Measurements from ENCODE around the gene CYP4F12. TPM values are rescaled to one million over a fixed set of nuclear protein-coding genes. Genes with fewer than 3 reads are reported as not detected.
A peak's percentile ranks its signal among the peaks of the same experiment; 100 is the strongest.

CYP4F12 gene
- total and polyA plus RNA-seq, 4 donors: 14.6 to 64.0 (median 25.0) TPM

DNA sequence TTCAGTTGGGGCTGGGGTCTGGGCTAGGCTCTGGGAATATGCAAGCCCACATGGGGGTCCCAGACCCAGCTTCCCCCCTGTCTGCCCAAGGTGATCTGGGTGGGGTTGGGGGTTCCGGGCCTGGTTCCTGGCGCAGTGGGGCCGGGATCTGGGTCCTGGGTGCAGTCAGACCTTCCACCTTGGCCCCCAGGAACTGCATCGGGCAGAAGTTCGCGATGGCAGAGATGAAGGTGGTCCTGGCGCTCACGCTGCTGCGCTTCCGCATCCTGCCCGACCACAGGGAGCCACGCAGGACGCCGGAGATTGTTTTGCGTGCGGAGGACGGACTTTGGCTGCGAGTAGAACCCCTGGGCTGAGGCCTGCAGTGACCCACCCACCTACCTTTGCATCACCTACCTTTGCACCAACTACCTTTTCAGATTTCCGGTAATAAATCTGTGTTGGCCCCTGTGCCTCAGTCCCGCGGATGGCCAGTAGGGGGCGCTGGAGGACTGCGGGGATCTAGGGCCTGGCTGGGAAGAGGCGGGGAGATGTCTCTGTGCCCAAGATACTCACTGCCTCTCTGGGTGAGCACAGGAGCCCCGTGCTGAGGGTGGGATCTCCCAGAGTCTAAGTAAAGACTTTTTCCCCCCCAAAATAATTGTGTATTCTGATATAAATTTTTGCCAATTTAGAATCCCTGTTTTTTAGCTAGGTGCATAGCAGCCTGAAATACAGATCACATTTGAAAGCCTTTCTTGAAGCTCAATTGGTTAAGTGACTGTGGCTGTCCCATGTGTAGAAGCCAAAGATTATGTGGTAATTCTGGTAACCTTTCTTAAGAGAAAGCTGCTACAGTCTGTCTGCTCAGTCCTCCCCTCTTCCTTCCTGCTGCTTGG lies 43.6 kb upstream of the CYP4F12 start:
- WGBS: 15% methylated on average over 25 of the region's 25 CpGs
- Histone ChIP-seq H3K36me3 (ENCODE audit: control insufficient read depth in 4 of 4, insufficient read depth in 3 of 4, low read depth in 1 of 4, low read length in 3 of 4) (no peaks in the 10 kb centered on the region), H3K27ac (ENCODE audit: low read depth in 1 of 2, low read length in 2 of 2) (no peak overlapping the region), H3K27me3 (ENCODE audit: control insufficient read depth in 4 of 4, insufficient read depth in 4 of 4, low read length in 3 of 4) (no peaks in the 10 kb centered on the region), H3K4me3 (ENCODE audit: low read depth in 1 of 3, low read length in 3 of 3) (no peak overlapping the region), H3K9ac (ENCODE audit: low read depth in 1 of 2, low read length in 2 of 2) (no peak overlapping the region), H3K4me1 (ENCODE audit: control insufficient read depth in 4 of 4, insufficient read depth in 4 of 4, low read length in 3 of 4) (peaks cover 0 to 9% (median under 1%) of the 10 kb centered on the region in 4 donors), H3K9me3 (ENCODE audit: control insufficient read depth in 4 of 4, low read length in 3 of 4) (no peaks in the 10 kb centered on the region)
- peak; percentile 98 to 99 for TF ChIP-seq RAD21 (IDR thresholded peaks at IDR 0.05)
- TF ChIP-seq, protein P1, sequence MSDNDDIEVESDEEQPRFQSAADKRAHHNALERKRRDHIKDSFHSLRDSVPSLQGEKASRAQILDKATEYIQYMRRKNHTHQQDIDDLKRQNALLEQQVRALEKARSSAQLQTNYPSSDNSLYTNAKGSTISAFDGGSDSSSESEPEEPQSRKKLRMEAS (IDR thresholded peaks at IDR 0.05): no peak
- TF ChIP-seq, protein P2, sequence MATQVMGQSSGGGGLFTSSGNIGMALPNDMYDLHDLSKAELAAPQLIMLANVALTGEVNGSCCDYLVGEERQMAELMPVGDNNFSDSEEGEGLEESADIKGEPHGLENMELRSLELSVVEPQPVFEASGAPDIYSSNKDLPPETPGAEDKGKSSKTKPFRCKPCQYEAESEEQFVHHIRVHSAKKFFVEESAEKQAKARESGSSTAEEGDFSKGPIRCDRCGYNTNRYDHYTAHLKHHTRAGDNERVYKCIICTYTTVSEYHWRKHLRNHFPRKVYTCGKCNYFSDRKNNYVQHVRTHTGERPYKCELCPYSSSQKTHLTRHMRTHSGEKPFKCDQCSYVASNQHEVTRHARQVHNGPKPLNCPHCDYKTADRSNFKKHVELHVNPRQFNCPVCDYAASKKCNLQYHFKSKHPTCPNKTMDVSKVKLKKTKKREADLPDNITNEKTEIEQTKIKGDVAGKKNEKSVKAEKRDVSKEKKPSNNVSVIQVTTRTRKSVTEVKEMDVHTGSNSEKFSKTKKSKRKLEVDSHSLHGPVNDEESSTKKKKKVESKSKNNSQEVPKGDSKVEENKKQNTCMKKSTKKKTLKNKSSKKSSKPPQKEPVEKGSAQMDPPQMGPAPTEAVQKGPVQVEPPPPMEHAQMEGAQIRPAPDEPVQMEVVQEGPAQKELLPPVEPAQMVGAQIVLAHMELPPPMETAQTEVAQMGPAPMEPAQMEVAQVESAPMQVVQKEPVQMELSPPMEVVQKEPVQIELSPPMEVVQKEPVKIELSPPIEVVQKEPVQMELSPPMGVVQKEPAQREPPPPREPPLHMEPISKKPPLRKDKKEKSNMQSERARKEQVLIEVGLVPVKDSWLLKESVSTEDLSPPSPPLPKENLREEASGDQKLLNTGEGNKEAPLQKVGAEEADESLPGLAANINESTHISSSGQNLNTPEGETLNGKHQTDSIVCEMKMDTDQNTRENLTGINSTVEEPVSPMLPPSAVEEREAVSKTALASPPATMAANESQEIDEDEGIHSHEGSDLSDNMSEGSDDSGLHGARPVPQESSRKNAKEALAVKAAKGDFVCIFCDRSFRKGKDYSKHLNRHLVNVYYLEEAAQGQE (IDR thresholded peaks at IDR 0.05): peak; percentile 43
- peak in 1 of 2 donors; percentile 38 for TF ChIP-seq HNF4A (conservative IDR thresholded peaks at IDR 0.05)
- no peak for TF ChIP-seq ATF3 (IDR thresholded peaks at IDR 0.05)
- no peak for TF ChIP-seq NR2F2 (IDR thresholded peaks at IDR 0.05)
- TF ChIP-seq SP1 (IDR thresholded peaks at IDR 0.05): no peak
- TF ChIP-seq JUND (IDR thresholded peaks at IDR 0.05): no peak
- TF ChIP-seq HNF4G (IDR thresholded peaks at IDR 0.05): no peak
- TF ChIP-seq GABPA (IDR thresholded peaks at IDR 0.05 in 1 of 2, conservative IDR thresholded peaks at IDR 0.05 in 1 of 2): no peak
- no peak for TF ChIP-seq FOXA1 (IDR thresholded peaks at IDR 0.05)
- peak in 1 of 2 donors; percentile 36 for TF ChIP-seq RXRA (IDR thresholded peaks at IDR 0.05)
- TF ChIP-seq CTCF (IDR thresholded peaks at IDR 0.05; ENCODE audit: low read depth, low read length, missing input control): peak; percentile 99
- DNase-seq (ENCODE audit: low spot score): peak; percentile 90

DNA sequence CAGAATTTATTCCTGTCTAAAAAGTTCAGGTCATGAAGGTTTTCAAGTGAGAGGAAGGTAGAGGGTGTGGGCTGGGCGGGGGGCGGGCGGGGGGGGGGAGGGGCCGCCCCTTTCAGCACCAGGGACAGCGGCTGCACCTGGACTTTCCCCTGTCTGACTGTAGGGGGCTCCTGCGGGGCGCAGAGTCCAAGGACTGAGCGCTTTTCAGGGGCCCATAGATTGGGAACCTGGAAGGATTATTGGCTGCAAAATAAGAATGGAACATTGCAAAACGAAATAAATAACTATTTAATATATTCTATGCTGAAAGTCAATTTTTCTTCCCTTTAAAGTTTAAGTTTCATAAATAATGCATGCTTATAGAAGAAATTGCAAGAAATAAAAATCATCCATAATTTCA lies 41.1 kb upstream of the CYP4F12 start:
- Histone ChIP-seq H3K4me1 (ENCODE audit: control insufficient read depth in 4 of 4, insufficient read depth in 4 of 4, low read length in 3 of 4) (peaks cover 0 to 32% (median 14%) of the 10 kb centered on the region in 4 donors), H3K9me3 (ENCODE audit: control insufficient read depth in 4 of 4, low read length in 3 of 4) (no peaks in the 10 kb centered on the region), H3K27ac (ENCODE audit: low read depth in 1 of 2, low read length in 2 of 2) (no peak overlapping the region), H3K9ac (ENCODE audit: low read depth in 1 of 2, low read length in 2 of 2) (no peak overlapping the region), H3K36me3 (ENCODE audit: control insufficient read depth in 4 of 4, insufficient read depth in 3 of 4, low read depth in 1 of 4, low read length in 3 of 4) (no peaks in the 10 kb centered on the region), H3K27me3 (ENCODE audit: control insufficient read depth in 4 of 4, insufficient read depth in 4 of 4, low read length in 3 of 4) (no peaks in the 10 kb centered on the region), H3K4me3 (ENCODE audit: low read depth in 1 of 3, low read length in 3 of 3) (no peak overlapping the region)
- WGBS: 3% methylated on average over 9 of the region's 9 CpGs
- DNase-seq (ENCODE audit: low spot score): peak; percentile 59
- TF ChIP-seq GABPA (IDR thresholded peaks at IDR 0.05 in 1 of 2, conservative IDR thresholded peaks at IDR 0.05 in 1 of 2): no peak
- no peak for TF ChIP-seq SP1 (IDR thresholded peaks at IDR 0.05)
- no peak for TF ChIP-seq NR2F2 (IDR thresholded peaks at IDR 0.05)
- TF ChIP-seq, protein P1 (IDR thresholded peaks at IDR 0.05): no peak
- TF ChIP-seq EGR1 (IDR thresholded peaks at IDR 0.05; ENCODE audit: low read depth in 2 of 2): no peak
- peak in 1 of 2 donors; percentile 13 for TF ChIP-seq RXRA (IDR thresholded peaks at IDR 0.05)
- TF ChIP-seq ATF3 (IDR thresholded peaks at IDR 0.05): no peak
- peak; percentile 56 for TF ChIP-seq HNF4G (IDR thresholded peaks at IDR 0.05)
- TF ChIP-seq CTCF (IDR thresholded peaks at IDR 0.05; ENCODE audit: low read depth, low read length, missing input control): peak; percentile 33
- TF ChIP-seq YY1 (IDR thresholded peaks at IDR 0.05): no peak
- TF ChIP-seq HNF4A (conservative IDR thresholded peaks at IDR 0.05): peak; percentile 68 to 89
- peak; percentile 65 to 70 for TF ChIP-seq RAD21 (IDR thresholded peaks at IDR 0.05)
- no peak for TF ChIP-seq ZBTB33 (IDR thresholded peaks at IDR 0.05)
- no peak for TF ChIP-seq JUND (IDR thresholded peaks at IDR 0.05)
